Stimulated activated CD4-positive, alpha-beta T cell treated with anti-CD3 and anti-CD28 coated beads, Interleukin-2, amount 100 ng/mL, for 48 hours (primary cell): ENCODE results near the gene RNF125.
A peak's percentile ranks its signal among the peaks of the same experiment; 100 is the strongest.
"Not testable (repeated sequence)": the region's sequence is repeated elsewhere in the genome, so short reads cannot be mapped to it uniquely, and the experiment has no call there.

Experiments used
- DNase-seq, 2 donors: peaks; one replicate each; pipeline ENCODE4 v3.0.0-alpha.2; 2020

The RNF125 gene

DNA sequence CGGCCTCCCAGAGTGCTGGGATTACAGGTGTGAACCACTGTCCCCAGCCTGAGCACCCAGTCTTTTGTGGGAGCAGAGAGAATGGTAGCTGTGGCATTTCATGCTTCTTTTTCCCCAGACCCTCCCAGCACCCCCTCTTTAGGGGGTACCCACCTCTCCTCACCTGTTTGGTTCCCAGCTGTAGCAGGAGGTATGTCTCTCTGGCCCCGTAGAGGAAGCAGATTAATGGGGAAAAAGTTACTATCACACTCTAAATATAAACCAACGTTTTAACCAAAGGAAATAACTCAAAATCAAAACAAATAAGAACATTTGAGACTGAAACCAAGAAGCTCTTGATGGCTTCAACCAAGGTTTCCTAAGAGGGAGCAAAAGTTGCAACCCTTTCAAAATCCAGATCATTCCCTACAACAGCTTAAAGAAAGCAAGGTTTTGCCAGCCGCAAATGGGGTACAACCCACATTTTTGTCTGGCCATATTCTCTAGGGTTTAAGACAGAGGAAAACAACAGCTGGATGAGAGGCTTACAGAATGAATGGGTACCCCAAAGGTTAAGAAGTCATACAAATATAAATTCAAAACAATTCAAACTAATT lies 8.0 kb downstream of the RNF125 start:
- DNase-seq, result no peak

DNA sequence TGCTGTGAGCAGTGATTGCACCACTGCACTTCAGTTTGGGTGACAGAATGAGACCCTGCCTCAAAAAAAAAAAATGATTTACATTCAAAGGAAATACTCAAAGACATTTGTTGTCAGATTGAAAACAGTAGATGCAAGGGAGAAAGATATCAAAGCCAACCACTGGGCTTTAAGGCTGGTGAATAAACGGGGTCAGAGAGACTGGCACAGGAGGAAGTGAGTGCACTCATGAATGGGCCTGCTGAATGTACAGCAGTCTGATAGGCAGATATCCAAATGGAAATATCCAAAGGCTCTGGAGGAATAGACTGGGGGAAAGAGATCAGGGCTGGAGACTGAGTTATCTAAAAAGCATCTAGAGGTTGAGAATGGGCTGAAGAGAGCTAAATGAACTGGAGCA lies 10.9 kb downstream of the RNF125 start:
- no peak for DNase-seq

DNA sequence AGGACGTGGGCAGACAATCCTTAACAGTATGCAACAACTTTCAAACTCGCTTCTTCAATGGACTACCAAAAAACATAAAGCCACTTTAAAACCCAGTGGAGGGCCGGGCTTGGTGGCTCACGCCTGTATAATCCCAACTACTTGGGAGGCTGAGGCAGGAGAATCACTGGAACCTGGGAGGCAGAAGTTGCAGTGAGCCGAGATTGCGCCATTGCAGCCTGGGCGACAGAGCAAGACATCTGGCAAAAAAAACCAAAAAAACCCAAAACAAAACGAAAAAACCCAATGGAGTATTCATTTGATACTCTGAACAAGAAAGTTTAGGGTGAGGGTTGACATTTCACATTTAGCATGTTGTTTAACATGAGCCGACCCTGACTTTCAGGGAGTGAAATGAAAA lies 14.0 kb downstream of the RNF125 start:
- no peak for DNase-seq

DNA sequence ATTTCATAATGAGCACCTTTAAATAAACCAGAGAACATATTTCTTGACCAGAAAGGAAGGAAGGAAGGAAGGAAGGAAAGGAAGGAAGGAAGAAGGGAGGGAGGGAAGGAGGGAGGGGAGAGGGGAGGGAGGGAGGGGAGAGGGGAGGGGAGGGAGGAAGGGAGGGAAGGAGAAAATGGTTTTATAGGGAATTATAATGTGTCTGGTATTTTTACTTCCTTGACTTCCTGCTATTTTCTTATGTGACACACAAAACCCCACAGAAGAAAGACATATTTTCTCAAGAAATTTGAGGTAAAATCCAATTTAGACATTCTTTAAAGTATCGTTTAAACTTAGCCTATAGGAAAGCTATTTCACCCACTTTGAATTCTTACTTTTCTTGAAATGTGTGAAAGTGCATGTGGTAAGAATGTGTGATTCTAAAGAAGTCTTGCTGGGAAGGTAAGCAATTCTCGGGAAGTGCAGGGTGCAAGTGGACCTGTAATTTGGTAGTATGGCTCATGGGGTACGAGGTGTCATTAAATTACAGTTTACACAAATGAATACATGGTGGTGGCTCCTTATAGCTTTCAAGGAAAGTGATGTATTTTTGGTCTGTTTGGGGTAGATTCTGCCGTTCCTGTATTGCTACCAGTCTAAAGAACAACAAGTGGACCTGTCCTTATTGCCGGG lies 18.0 kb downstream of the RNF125 start:
- DNase-seq, result no peak

DNA sequence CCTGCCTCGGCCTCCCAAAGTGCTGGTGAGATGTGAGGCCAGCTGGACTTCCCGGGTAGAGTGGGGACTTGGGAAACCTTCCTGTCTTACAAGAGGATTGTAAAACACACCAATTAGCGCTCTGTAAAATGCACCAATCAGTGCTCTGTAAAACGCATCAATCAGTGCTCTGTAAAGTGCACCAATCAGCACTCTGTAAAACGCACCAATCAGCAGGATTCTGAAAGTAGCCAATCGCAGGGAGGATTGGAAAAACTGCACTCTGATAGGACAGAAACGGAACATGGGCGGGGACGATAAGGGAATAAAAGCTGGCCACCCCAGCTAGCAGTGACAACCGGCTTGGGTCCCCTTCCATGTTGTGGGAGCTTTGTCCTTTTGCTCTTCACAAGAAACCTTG lies 19.0 kb downstream of the RNF125 start:
- no peak for DNase-seq

DNA sequence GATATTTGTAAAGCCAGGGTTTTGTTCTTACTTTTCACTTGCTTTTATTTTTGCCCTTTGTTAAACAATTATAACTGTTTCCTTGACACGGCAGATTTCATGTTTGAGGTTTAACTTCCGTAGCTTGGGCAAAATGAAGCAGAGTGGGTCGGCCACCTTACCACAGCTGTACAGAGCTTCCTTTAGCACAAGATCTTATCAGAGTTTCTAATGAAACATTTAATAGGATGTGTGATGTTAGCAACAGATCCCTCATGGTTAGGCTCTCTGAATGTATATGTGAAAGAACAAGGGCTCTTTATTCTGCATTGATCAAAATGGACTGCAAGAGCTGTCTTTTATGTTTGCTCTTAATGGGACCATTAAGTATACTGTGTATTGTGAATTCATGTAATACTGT lies 22.3 kb downstream of the RNF125 start:
- DNase-seq, result no peak

DNA sequence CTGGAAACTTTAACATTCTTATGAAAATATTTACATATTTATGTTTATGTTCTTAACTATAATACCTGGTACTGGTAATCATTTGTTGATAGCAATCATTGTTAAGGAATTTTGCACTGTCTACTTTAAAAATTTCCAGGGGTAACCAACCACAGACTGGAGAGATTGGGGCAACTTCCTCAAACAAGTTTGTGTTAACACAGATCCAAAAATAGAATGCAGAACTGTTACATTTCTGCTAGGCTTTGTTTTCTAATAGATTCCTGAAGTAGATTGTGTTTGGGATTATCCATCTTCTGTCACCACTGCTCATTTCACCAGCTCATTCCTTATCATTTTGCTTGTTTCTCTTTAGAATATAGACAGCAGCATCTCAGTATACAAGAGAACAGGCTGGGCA lies 23.7 kb downstream of the RNF125 start:
- DNase-seq, result no peak

DNA sequence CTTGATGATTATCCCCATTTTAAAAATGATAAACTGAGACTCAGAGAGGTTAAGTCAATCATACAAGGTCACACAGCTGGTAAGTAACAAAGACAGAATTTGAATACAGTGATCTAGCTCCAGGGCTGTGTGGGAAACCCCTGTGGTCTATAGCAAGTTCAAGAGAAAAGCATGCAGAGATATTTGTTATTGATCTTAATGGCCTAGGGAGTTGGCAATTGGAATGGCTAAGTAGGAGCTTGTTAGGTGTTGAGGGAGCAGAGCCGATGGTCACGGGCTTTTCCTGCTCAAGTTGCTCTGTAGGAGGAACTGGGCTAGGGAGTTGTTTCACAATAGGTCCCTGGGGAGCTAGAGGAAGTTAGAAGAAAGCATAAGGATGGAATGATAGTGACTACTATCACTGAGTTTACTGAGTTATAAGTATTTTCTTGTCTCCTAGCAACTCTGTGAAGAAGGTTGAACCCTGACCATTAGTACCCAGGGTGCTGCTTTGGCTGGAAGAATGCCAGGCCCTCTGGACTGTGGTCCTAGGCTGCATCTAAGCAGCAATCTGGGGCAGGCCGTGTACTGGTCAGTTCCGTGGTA lies 30.0 kb downstream of the RNF125 start:
- DNase-seq, result no peak

DNA sequence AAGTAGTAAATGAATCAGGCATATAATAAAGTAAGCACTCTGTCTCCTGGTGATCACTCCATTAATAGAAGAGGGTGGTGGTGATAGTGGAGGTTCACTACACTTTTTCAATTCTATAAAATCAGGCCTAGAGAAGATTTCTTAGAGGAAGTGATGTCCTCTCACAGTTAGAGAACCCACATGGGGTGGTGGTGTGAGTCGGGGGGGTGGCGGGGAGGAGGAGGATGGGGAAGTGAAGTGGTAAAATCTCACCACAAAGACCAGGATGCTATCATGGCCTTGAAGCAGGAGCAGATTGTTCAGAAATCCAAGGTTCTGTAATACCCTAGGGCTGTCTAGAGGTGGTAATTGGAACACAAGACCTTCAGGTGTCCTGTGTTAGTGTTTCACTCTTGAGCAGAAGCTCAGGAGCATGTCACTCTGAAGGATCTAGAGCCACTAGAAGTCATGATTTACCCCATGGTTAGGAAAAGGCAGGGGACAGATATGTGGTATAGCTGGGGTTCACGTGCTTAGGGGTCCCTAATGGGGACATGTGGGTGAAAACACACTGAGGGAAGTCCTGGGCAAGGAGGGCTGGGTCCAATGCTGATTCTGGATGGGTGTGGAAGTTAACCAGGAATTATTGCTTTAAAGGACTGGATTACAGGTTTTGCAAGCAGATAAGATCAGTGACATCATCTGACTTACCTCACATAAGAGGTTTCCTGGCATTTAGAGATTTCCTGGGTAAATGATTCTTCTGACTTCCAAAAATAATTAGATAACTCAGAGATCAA lies 31.0 kb downstream of the RNF125 start:
- DNase-seq, result peak in 1 of 2 donors; percentile 25

DNA sequence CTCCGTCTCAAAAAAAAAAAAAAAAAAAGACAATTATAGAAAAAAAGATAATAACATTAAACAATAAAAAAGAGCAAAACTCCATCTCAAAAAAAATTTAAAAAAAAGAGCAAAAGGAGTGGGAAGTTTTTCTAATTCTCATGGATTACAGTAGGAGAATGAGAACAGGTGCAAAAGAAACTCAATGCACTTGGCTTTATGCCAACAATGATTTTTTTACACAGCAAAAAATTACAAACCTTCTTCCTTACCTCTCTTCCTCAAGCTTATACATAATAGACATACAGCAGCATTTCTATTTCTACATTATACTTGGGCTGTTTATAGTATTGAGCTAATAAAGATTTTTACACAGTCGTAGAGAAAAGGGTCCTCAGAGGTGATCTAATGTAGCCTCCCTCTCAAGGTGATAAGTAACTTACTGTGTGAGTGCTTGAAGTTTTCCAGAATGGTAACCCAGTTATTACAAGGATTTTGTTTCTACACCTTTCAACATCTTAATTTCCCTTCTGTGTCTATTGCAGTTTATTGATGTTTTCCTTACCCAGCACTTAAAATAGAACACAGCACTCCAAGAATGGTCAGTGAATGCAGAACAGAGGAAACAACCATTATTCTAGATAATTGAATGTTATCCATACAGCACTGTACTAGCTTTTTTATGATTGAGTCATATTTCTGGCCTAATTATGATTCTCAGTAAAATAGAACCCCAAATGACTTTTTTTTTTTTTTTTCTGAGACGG lies 38.2 kb downstream of the RNF125 start:
- no peak for DNase-seq

DNA sequence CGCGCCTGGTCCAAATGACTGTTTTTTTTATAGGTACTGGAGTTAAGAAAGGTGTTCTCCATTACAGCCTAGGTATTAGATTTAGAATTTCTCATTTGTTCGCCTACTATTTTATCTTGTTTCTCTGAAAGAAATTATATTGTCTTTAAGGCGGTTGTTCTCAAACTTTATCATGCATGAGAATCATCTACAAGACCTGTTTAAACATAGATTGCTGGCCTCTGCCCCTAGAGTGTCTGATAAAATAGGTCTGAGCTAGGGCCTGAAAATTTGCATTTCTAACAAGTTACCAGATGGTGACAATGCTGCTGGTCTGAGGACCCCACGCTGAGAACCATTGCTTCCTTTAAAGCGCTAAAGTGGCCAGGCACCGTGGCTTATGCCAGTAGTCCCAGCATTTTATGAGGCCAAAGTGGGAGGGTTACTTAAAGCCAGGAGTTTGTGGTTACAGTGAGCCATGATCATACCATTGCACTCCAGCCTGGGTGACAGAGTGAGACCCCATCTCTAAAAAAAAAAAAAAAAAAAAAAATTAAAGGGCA lies 39.1 kb downstream of the RNF125 start:
- DNase-seq, result no peak

DNA sequence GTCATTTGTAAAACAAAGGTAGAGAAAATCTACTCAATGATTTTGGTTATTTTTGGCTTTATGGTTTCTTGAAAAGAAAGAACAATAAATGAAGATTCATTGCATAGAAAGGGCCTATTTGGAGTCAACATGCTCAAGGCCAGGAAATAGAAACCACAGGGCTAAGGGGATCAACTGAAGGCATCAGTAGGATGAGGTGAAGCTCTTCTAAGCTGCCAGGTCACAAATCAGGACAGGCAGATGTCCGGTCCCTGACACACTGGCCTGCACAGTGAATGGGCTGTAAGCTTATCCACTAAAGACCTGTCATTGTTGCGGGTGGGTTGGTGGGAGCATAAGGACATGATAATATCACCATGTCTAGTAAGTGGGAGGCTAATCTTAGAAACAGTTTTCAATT lies 41.4 kb downstream of the RNF125 start:
- no peak for DNase-seq

DNA sequence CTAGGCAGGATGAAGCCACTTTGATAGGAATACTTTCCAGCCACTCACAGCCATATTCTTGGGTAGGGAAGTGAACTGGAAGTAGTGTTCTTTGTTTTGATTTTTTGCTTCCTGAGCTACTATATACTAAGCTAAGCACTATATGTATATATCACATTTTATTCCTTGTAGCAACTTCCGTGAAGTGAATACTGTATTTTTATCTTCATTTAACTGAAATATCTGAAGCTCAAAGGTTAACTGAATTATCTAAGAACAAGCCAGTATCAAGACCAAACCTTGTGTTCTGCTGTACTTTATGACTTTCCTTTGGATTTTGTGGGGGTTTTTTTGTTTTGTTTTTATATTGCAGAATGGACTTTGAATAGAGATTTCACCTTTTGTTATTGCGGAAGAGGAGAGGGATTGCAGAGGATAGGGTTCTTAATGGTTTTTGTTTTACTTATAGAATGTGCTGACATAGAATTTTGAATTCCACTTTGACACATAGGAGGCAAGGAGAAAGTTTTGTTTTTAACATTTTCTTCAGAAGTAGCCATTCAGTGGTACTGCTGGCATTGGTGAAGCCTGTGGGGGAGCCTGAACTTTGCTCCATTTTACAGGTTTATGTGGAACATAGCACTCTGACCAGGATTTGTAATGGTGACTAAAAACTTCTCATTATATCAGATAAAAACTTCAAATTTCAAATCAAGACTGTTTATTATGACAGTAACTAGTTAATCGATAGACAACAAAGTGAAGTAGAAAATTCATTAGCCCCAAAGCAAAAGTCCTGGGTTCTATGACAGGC lies 48.9 kb downstream of the RNF125 start:
- no peak for DNase-seq

DNA sequence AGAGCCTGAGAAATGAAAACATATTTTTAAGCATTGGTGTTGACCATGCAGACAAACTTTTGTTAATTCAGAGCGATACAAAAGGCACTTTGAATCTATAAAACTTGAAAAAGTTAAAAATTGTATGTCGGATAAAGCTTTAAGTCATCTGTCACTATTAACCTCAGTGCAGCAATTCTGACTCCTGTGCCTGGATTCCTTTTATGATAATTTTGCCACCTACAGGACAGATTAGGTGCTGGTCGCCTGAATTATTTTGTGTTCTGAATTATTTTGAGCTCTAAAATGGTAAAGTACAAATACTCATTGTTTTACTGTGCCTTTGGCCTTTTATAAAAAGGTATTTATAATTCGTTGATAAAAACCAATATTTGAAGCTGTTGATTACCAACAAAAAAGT lies 53.7 kb downstream of the RNF125 start:
- DNase-seq, result no peak

DNA sequence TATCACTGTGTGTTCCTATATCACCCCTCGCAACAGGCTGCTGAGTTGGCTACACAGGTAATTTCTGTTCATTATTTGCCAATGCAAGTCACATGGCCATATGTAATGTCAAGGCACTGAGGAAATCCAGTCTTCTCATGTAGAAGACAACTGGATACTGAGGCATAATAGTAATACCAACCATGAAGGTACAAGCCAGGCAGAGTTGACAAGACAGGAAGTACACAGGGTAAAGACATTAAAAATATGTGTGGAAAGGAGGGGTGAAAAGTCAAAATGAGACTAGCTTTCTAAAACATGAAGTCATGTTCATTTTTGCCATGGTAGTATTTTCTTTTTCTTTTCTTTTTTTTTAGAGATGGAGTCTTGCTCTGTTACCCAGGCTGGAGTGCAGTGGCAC lies 55.6 kb downstream of the RNF125 start:
- DNase-seq, result no peak

DNA sequence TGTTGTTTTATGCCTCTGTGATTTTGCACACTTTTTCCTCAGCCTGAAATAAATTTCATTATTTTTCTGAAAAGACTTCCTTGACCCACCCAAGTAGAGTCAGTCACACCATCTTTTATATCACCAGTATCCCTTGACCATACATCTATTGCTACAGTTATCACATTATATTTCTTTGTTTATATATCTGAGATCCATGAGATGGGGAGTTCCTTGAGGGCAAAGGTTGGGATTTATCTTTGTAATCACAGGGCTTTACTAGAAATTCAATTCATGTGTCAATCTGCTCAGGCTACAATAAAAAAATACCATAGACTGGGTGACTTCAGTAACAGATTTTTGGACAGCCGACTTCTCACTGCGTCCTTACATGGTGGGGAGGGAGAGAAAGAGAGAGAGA lies 60.2 kb downstream of the RNF125 start:
- DNase-seq, result no peak

DNA sequence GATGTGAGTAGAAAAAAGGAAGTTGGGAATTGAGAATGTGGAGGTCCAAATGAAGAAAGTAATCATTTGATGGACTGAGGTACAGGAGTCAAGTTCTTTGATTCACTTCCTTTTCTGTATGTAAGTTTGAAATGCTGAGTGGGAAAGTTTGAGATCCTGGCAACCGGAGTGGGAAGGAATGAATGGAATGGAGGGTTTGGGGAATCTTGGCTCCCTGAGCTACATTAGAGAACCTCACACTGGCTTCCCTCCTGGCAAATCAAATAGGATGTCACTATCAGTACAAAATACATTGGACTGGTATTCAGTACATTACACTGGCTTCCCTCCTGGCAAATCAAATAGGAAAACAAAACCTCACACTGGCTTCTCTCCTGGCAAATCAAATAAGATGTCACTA lies 63.3 kb downstream of the RNF125 start:
- DNase-seq, result no peak

DNA sequence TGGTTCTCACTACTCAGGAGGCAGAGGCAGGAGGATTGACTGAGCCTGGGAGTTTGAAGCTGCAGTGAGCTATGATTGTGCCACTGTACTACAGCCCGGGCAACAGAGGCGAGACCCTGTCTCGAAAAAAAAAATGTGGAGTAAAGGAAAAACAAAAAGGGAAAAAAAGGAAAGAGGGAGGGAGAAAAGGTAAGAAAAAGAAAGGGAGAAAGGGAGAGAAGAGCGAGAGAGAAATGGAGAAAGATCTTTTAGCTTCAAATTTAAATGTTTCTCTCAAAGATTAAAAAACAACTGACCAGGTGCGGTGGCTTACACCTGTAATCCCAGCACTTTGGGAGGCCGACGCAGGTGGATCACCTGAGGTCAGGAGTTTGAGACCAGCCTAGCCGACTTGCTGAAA lies 65.2 kb downstream of the RNF125 start:
- no peak for DNase-seq

DNA sequence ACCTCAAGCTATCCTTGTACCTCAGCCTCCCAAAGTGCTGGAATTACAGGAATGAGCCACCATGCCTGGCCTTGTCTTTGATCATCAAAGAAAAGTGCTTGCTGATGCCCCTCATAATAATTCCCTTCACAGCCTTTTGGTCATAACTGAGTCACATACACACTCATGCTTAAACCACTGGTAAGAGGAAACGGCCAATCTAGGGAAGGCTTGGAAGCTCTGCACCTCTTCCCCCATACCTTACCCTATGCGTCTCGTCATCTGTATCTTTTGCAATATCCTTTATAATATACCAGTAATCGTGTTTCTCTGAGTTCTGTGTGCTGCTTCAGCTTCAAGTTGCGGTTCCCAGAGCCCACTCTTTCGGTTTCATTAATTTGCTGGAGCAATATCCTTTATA lies 68.3 kb downstream of the RNF125 start:
- no peak for DNase-seq

DNA sequence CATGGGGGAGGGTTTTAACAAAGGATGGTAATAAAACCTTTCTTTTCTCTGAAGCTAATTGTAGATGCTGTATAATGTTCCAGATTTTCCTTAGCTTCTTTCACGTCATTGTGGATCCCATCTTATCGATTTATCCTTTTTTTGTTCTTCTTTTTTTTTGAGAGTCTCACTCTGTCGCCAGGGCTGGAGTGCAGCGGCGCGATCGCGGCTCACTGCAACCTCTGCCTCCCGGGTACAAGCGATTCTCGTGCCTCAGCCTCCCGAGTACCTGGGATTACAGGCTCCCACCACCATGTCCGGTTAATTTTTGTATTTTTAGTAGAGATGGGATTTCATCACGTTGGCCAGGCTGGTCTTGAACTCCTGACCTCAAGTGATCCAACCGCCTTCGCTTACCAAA lies 72.2 kb downstream of the RNF125 start:
- DNase-seq, result not testable (repeated sequence)

DNA sequence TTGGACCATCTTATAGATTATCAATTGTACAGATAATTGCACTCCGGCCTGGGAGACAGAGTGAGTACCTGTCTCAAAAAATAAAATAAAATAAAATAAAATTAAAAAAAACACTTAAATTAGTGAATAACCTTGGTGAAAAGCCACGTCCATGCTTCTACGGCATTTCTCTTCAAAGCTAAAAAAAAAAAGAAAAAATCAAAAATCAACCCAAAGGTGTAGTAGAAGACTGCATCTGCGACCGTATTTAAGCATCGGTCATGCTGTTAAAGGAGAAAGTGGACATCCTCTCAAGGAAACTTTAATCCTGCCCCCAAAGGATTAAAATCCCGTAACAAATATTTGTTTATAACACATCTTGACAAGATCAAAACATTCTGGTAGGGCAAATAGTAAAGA lies 72.7 kb downstream of the RNF125 start:
- DNase-seq, result no peak
